Calu3 (cell line): Measurements from ENCODE around the gene GUCA2A. TPM values are rescaled to one million over a fixed set of nuclear protein-coding genes. Genes with fewer than 3 reads are reported as not detected.
"Not testable (repeated sequence)": the region's sequence is repeated elsewhere in the genome, so short reads cannot be mapped to it uniquely, and the experiment has no call there.

ENCODE experiments used
- BruUV-seq: library from RNA; stranded (reverse); fragments of 400-500 nt; replicated peaks from 2 replicates; lab custom pipeline; 2021; lab: Mats Ljungman, UMichigan
- CTCF ChIA-PET: fragments of 300-600 bp; sonication (Branson Sonifier 250); formaldehyde crosslinking; loops from one replicate; lab custom pipeline; 2022; ENCODE audit warnings: antibody characterized with exemption; lab: Charles Lee
- DNase-seq: peaks from one replicate; pipeline ENCODE4 v3.0.0; 2022
- H3K27ac Mint-ChIP-seq: one replicate; pipeline ENCODE4 v1.8.0; 2022; ENCODE audit warnings: mixed read lengths; ENCODE audit not compliant: unreplicated experiment
- H3K27me3 Mint-ChIP-seq: one replicate; pipeline ENCODE4 v1.8.0; 2022; ENCODE audit warnings: mixed read lengths; ENCODE audit not compliant: unreplicated experiment
- H3K36me3 Mint-ChIP-seq: one replicate; pipeline ENCODE4 v1.8.0; 2022; ENCODE audit warnings: mild to moderate bottlenecking, moderate library complexity, mixed read lengths; ENCODE audit not compliant: insufficient read depth, unreplicated experiment
- H3K4me1 Mint-ChIP-seq: one replicate; pipeline ENCODE4 v1.8.0; 2022; ENCODE audit warnings: mild to moderate bottlenecking, low read depth, mixed read lengths; ENCODE audit not compliant: unreplicated experiment
- H3K4me3 Mint-ChIP-seq: one replicate; pipeline ENCODE4 v1.8.0; 2022; ENCODE audit warnings: mild to moderate bottlenecking, low read depth, moderate library complexity, mixed read lengths; ENCODE audit not compliant: unreplicated experiment
- H3K9me3 Mint-ChIP-seq: one replicate; pipeline ENCODE4 v1.8.0; 2022; ENCODE audit warnings: low read depth, mixed read lengths; ENCODE audit not compliant: unreplicated experiment
- CTCF ChIP-seq: fragments of 200-600 bp; IDR thresholded peaks from one replicate; pipeline ENCODE4 v1.8.0; 2022; ENCODE audit warnings: antibody characterized with exemption; ENCODE audit not compliant: unreplicated experiment
- intact Hi-C: fragments of 100-400 bp; cut with micrococcal nuclease; formaldehyde crosslinking; loops from one replicate; pipeline ENCODE4 v1.10.0; 2022; ENCODE audit not compliant: unreplicated experiment
- total RNA-seq: library from RNA; stranded (reverse); gene quantifications from 2 replicates; pipeline ENCODE4 v1.2.3, GENCODE V29; 2022

The GUCA2A gene
- total RNA-seq, 1 experiment from 2014 or later = not detected

DNA sequence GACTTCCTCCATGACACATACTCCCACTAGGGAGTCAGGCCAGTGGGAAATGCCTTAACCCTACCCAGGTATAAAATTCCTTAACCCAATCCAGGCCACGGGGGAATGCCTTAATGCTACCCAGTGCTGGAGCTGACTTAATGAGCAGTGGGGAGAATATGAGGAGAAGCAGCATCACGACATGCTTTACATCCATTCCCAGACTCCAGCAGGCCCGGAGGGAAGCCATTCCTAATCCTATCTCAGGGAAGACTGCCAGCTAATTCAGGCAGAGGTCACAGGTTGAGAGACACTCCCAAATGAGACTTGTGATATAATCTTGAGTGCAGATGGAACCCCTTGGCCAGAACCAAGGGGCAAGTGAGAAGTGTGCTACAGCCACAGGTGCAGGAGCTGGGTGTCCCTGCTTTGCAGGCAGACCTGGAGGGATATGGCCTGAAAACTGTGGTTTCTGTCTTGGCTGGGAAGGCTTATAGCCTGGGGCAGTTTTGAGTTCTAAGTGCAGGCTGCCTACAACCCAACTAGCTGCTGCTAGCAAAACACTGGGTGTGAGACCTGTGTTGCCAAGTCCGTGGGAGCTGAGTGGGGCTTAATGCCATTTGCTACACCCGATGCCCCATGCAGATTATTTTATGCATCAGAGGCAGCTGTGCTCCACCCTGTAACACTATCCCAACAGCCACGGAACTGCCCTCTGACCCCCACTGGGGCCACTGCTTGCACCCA lies 45.1 kb upstream of the GUCA2A start:
- no peak for DNase-seq
- peaks cover 5% of the 10 kb centered on the region for H3K9me3 Mint-ChIP-seq
- no peak for TF ChIP-seq CTCF

DNA sequence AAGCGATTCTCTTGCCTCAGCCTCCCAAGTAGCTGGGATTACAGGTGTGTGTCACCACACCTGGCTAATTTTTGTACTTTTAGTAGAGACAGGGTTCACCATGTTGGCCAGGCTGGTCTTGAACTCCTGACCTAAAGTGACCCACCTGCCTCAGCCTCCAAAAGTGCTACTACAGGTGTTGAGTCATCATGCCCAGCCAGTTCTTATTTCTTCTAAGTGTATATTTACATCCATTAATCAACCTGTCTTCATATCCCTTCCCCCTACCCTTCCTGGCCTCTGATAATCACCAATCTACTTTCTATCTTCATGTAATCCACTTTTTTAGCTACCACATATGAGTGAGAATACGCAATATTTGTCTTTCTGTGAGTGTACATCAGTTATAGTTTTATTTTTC lies 42.4 kb upstream of the GUCA2A start:
- H3K27me3 Mint-ChIP-seq, BruUV-seq, DNase-seq, intact Hi-C loops, H3K9me3 Mint-ChIP-seq: not testable (repeated sequence)
- peaks cover 12% of the 10 kb centered on the region for H3K36me3 Mint-ChIP-seq
- CTCF ChIA-PET = interaction anchor here (0.7 kb wide), 1 partner anchor 127 kb away, joined by 3 read pairs; no protein-coding TSS in a partner anchor
- H3K4me1 Mint-ChIP-seq = peaks cover 46% of the 10 kb centered on the region
- H3K4me3 Mint-ChIP-seq = peak overlapping the region; percentile 36
- H3K27ac Mint-ChIP-seq = peak overlapping the region; percentile 28

More for the DNA sequence above, 45.1 kb upstream of the GUCA2A start:
- H3K27ac Mint-ChIP-seq = no peak overlapping the region
- peaks cover 12% of the 10 kb centered on the region for H3K36me3 Mint-ChIP-seq
- no TSS peak for BruUV-seq
- no peaks in the 10 kb centered on the region for H3K27me3 Mint-ChIP-seq
- CTCF ChIA-PET = interaction anchor here (0.6 kb wide), 1 partner anchor 291 kb away, joined by 4 read pairs; the partner anchor contains the start of gene HIVEP3
- H3K4me1 Mint-ChIP-seq = peaks cover 69% of the 10 kb centered on the region
- intact Hi-C loops = loop anchor here (10.0 kb wide), 2 partner anchors 55 to 115 kb away; no protein-coding TSS in a partner anchor
- H3K4me3 Mint-ChIP-seq = no peak overlapping the region

- H3K9me3 Mint-ChIP-seq = peaks cover 5% of the 10 kb centered on the region
- peaks cover 46% of the 10 kb centered on the region for H3K4me1 Mint-ChIP-seq
- BruUV-seq = no TSS peak
- peaks cover 12% of the 10 kb centered on the region for H3K36me3 Mint-ChIP-seq
- peak; percentile 59 for DNase-seq
- intact Hi-C loops = no loop called here
- CTCF ChIA-PET = interaction anchor here (0.7 kb wide), 2 partner anchors 9 to 128 kb away, joined by 3 read pairs; no protein-coding TSS in a partner anchor
- H3K4me3 Mint-ChIP-seq = peak overlapping the region; percentile 40
- TF ChIP-seq CTCF = no peak
- no peaks in the 10 kb centered on the region for H3K27me3 Mint-ChIP-seq
- H3K27ac Mint-ChIP-seq = peak overlapping the region; percentile 97
These were observed 41.6 kb upstream of the GUCA2A start for GRCh38 chr1:42206164-42206563.

DNA sequence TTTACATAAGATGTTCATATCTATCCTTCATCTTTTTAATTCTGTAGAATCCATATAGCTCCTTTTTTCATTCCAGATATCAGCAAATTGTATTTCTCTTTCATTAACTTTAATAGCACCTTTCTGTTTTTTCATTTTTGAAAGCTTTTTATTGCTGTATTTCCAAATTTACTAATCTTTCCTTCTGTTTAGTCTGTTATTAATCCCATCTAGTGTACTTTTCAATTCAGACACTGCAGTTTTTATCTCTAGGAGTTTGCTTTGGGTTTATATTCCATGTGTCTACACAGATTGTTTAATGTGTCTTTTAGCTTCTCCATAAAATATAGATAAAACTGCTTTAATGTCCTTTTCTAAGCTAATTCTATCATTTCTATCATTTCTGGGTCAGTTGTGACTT lies 37.4 kb upstream of the GUCA2A start:
- Mint-ChIP-seq H3K27ac (no peak overlapping the region), H3K27me3 (no peaks in the 10 kb centered on the region), H3K9me3 (peaks cover under 1% of the 10 kb centered on the region), H3K36me3 (peaks cover 16% of the 10 kb centered on the region), H3K4me3 (no peak overlapping the region), H3K4me1 (peaks cover 23% of the 10 kb centered on the region)
- TF ChIP-seq CTCF = no peak
- DNase-seq = no peak
- intact Hi-C loops = no loop called here
- BruUV-seq = no TSS peak
- CTCF ChIA-PET = no interaction called here

DNA sequence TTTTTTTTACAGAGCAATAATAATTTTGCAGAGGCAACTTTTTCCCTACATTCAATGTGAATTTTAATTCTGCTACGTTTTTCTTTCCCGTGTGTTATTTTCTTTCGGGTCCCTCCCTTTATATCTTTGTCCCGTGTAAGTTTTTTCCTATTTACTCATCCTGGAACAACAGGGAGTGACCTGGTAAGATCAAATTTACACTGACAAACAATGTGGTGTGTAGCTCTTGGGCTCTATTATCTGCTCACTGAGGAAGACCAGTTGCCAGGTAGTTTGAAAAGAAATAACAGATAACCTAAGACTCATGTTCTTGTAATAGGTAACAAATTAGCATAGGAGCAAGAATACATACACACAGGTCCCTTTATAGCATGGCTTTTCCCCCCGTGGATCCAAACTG lies 33.7 kb upstream of the GUCA2A start:
- no peak for DNase-seq
- Mint-ChIP-seq H3K27me3 (no peaks in the 10 kb centered on the region), H3K36me3 (peaks cover 10% of the 10 kb centered on the region), H3K4me1 (no peaks in the 10 kb centered on the region), H3K27ac (no peak overlapping the region), H3K4me3 (no peak overlapping the region), H3K9me3 (no peaks in the 10 kb centered on the region)
- intact Hi-C loops = no loop called here
- no TSS peak for BruUV-seq
- no peak for TF ChIP-seq CTCF
- CTCF ChIA-PET = no interaction called here
